Embryonic facial prominence (tissue), 1 donor: ENCODE measurements around the gene PRSS33.

Source experiments
- DNase-seq: peaks from one replicate; pipeline ENCODE4 v3.0.0-alpha.2; 2016; ENCODE audit errors: extremely low spot score

Gene PRSS33

DNA sequence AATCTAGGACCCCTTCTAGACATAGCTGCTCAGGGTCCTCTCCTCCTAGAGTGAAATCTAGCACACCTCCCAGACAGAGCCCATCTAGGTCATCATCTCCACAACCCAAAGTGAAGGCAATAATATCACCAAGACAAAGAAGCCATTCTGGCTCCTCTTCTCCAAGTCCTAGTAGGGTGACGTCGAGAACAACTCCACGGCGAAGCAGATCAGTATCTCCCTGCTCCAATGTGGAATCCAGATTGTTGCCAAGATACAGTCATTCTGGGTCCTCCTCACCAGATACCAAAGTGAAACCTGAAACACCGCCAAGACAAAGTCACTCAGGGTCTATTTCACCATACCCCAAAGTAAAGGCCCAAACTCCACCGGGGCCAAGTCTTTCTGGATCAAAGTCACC lies 24.2 kb downstream of the PRSS33 start:
- DNase-seq, result no peak

DNA sequence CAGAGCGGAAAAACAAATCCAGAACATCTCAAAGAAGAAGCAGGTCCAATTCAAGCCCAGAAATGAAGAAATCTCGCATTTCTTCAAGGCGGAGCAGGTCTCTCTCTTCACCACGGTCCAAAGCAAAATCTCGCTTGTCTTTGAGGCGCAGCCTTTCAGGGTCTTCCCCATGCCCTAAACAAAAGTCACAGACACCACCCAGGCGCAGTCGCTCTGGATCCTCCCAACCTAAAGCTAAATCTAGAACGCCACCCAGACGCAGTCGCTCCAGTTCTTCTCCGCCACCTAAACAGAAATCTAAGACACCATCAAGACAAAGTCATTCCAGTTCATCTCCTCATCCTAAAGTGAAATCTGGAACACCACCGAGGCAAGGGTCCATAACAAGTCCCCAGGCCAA lies 24.6 kb downstream of the PRSS33 start:
- peak; percentile 12 for DNase-seq

DNA sequence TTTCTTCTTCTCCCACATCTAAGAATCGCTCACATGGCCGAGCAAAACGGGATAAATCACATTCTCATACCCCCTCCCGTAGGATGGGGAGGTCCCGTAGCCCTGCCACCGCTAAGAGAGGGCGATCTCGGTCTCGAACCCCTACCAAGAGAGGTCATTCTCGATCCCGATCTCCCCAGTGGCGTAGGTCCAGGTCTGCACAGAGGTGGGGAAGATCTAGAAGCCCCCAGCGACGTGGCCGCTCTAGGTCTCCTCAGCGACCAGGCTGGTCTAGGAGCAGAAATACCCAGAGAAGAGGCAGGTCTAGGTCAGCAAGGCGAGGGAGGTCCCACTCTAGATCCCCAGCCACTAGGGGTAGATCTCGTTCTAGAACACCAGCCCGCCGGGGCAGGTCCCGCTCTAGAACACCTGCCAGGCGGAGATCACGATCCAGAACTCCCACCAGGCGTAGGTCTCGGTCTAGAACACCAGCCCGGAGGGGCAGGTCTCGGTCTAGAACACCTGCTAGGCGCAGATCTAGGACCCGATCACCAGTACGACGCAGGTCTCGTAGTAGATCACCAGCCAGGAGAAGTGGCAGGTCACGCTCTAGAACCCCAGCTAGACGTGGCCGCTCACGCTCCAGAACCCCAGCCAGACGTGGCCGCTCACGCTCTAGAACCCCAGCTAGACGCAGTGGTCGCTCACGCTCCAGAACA lies 25.3 kb downstream of the PRSS33 start:
- DNase-seq, result no peak

DNA sequence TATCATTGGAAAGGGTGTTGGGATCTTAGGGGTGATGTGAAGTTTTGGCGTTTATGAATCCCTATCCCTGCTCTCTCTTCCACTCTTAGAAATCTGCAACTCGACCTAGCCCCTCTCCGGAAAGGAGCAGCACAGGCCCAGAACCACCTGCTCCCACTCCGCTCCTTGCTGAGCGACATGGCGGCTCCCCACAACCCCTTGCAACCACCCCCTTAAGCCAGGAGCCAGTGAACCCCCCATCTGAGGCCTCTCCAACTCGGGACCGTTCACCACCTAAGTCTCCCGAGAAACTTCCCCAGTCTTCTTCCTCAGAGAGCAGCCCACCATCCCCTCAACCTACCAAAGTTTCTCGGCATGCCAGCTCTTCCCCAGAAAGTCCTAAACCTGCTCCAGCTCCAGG lies 25.9 kb downstream of the PRSS33 start:
- no peak for DNase-seq

DNA sequence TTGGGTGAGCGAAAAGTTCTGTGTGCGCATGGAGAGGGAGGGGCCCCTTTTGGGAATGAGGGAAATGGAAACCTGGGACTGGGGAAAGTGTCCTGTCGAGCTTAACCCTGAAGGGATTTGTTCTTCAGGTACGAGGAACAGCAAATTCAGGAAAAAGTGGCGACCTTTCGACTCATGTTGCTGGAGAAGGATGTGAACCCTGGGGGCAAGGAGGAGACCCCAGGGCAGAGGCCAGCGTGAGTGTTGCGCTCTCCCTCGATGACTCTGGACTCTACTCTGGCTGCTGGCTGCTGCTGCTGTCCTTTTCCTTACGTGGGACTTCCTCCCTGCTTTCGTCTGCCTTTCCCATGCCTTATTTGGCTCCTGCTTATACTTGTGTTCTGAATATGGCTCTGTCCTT lies 30.0 kb downstream of the PRSS33 start:
- DNase-seq, result no peak

DNA sequence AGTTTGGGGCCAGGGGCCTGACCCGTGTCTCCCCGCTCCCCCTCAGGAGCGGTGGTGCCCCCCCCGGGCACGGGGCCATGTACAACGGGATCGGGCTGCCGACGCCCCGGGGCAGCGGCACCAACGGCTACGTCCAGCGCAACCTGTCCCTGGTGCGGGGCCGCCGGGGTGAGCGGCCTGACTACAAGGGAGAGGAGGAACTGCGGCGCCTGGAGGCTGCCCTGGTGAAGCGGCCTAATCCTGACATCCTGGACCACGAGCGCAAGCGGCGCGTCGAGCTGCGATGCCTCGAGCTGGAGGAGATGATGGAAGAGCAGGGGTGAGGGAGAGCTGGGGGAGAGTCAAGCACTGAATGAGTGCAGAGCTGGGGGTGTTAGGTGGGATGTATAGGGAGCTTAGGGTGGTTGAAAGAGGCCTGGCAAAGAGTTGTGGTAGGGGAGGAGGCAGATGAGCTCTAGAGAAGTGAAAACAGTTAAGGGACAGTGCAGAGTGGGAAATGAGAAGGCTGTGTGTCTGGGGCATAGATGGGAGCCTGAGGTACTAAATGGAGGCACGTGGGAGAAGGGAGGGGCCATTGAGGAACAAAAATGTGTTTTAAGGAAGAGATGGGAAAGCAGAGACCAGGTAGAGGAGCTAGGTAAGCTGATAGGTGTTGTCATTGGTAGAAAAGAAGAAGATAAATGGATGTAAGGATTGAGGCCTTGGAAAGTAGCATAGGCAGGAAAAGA lies 30.9 kb downstream of the PRSS33 start:
- no peak for DNase-seq

DNA sequence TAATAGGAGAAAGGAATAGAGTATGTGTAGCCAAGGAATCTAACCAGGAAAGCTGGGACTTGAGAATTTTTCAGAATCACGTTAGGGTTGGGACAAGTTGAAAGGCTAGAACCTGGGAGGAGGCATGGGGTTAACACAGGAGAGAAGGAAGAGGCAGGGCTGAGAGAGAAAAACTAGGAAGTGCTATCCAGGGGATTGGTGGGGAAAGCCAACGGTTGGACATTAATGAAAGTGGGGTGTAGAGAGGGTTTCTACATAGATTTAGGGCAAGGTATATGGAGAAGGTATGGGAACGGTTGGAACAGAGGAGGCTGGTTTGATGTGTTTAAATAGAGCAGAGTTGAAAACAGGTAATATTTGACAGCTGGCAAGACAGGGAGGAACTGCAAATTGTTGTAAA lies 32.2 kb downstream of the PRSS33 start:
- no peak for DNase-seq

DNA sequence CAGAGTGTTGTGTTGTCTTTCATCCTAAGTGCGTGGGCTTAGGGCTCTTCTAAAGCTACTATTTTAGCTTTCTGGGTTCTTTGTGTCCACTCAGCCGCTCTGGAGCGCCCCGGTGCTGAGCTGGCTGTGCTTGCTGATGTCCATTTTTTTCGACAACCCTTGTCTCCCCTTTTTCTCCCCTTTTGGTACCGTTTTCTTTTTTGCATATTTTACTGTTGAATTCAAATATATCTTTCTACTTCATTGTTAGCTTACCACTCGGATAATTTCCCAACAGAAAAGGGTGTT lies 33.7 kb downstream of the PRSS33 start:
- no peak for DNase-seq

DNA sequence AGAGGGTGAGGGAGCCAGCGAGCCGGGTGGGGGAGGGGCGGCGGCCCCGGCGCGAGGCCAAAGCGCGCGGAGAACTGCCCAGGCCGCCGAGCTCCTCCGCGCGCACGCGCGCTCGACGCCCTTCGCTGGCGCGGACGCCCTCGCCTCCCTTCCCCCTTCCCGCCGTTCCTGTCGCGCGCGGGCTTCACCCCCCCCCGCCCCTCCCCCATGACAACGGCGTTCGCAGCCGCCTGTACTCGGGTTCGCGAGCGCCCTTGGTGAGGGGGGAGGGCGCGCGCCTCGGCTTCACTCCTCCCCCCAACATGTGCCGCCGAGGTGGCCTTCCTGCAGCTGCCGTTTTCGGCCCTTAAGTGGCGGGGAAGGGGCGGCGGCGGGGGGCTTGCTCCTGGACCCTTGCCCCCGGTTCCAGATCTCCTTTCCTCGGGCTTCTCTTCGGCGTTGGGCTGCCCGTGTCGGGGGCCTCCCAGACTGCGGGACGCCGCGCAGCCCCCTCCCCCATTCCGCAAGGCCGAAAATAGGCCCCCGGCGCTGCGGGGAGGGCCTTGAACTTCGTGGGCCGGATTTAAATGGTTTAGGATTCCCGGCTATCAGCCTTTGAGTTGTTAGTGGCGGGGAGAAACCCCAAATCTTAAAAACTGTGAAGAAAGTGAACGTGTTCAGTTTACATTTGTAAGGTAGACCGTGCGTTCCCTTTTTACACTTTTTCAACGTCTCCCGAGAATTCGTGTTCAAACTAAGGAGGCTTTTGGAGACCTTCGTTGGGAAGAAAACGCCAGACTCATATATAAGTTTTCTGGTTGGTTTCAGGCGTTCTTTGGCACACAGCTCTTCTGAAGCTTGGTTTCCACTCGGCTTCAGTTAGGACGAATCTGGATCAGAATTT lies 34.3 kb downstream of the PRSS33 start:
- DNase-seq, result peak; percentile 58

DNA sequence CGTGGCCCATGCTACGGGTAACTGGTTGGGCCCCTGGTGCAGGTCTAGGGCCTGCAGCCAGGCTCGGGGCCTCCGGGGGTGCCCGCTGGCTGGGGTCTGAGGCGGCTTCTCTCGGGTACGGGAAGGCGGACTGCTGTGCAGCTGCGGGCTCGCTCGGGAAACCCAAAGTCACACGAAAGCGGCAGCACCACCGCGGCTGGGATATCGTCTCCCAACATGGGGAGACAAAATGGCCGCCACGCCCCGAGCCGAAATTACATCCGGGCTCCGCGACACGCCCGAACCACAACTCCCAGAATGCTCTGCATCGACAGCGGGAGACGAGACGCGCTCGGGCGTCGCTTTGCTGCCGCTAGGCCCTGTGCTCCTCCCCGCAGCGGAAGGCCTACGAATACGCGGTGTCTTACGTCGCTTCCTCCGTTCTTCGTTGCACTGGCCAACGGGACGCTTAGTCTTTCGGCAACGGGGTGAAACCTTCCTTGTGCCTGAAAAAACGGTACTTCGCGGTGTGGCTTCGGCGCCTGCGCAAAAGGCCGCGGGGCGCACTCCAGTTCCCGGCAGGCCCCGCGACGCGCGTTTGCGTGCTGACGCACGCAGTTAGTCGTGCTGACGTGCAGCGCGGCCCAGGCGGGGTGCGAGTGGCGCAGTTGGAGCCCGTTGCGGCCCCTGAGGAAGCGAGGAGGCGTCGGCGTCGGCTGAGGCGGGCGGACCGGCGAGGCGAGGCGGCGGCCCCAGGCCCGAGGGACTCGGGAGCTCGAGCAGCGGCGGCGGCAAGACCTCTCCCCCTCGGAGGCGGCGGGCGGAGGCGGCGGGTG lies 35.1 kb downstream of the PRSS33 start, which contains the start of gene SRRM2:
TSS of gene SRRM2 (plus strand) at position 604 of the 815 bp plus-strand sequence. CDS start 3,727 bp downstream, outside the sequence.
- peak; percentile 91 for DNase-seq

DNA sequence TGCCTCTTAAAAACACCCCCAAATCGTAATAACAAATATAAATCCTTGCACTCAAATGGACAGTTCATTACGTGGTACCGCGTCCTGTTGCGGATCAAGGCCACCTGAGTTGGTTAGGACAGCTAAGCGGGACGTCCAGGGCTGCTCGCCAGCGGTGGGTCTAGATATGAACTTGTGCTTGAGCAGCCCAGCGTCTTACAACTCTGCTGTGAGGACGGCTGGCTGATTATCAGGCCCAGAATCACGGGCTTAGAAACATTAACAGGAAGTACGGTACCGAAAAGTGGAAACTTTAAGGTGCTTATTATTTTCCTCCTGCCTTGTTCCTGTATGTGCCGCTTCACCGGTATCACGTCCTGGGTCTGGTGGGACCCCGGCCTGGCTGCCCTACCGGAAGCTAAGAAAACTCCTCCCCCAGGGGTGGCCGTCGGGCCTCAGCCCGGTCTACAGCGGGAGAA lies 35.8 kb downstream of the PRSS33 start:
- peak; percentile 20 for DNase-seq

DNA sequence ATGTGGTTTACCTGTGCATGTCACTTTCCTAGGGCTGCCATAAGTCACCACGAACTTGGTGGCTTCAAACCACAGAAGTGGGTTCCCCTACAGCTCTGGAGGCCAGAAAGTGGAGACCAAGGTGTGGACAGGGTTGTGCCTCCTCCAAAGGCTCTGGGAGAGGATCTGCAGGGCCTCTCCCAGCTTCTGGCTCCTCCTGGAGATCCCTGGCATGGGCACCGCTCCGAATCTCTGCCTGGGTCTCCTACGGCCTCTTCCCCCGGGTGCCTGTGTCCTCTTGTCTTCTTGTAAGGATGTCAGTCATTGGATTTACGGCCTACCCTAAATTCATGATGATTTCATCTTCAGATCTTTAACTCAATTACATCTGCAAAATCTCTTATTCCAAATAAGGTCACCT lies 37.4 kb downstream of the PRSS33 start:
- no peak for DNase-seq

DNA sequence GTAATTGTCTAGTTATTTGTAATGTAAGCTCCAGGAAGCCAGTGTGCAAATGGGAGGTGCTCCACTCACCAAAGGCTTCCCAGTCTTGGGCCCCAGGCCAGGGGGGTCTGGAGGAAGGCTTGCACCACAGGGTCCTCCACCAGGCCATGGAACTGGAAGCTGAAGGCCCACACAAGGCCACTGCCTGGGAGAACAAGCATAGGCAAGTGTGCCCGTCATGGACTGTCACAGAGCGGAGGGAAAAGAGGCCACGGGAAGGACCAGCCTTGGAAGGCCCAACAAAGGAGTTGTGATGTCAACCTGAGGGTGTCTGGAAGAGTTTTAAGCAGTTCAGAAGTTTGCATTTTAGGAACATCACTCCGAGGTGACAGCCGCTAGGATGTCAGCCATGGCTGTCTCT lies 37.9 kb downstream of the PRSS33 start:
- DNase-seq, result no peak

DNA sequence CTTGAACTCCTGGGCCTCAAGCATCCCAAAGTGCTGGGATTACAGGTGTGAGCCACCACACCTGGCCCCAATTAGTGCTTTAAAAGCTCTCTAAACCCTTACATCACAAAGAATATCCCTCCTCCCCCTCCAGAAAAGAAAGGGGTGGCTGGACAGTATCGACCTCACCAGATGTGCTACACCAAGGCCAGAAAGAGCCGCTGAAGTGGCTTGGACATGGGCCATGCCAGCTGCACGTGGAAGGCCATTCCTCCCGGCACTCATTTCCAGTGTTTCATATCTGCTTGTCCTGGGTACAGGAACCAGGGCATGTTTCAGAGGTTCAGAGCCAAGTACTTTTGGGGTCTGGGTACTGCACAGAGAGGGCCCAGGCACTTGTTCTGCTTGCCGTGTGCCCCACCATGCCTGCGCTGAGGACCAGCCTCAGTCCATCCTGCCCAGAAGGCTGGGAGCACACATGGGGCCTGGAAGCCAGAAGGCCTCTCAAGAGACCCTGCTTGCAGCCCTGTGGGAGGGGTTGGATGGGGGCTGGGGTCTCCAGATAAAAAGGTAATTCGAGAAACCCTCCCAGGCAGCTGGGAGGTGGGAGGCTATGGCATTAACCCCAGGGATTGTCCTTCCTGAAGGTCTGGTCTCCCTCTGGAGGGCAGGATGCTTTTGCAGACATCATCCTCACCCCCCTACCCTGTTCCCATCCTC lies 38.5 kb downstream of the PRSS33 start:
- DNase-seq, result no peak

DNA sequence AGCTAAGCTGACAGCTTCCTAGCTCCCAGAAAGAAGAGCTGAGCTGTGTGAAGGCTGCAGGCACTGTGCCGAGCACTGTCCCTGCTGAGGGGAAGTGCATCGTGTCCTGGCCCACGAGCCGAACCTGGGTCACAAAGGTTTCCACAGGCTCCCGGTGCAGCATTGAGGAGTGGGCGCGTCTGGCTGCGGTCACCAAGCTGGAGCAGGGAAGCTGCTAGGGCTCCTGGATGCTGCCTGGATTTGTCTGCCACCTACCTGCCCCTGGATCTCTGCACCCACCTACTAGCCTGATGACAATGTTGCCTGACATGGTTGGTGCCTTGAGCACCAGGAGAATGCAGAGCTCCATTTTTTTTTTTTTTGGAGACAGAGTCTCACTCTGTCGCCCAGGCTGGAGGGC lies 41.4 kb downstream of the PRSS33 start:
- no peak for DNase-seq

DNA sequence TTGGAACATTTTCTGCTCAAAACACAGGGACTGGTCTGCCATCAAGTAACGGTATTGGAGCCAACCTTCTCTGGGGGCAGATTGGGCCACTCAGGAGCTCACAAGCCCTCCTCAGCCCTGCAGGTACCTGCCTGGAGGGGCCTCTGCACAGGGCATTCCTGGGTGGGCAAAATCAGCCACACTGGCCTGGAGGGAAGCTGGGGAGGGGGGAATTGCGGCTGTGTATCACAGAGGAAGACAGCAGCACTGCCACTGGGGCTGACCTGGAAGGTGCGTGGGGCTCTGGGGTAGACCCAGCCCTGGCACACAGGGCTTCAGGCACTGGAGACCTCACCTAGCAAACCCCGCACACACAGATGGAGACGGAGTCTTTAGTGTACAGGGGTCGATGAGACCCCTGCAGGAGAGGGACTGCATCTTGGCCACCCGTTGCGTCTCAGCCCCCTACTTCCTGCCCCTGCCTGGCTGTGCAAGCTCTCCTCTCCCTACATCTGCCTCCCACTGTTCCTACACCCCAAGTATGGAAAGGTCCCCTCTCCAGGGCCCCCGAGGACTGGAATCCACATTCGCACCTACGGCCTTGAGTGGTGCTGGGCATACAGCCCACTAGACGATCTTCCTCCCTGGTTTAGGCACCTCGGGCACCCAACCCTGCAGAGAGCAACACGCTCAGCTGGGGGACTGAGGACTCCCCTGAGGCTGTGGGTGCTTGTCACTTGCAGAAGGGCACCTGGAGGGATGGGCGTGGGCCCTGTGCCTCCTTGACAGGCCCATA lies 42.1 kb downstream of the PRSS33 start:
- no peak for DNase-seq

DNA sequence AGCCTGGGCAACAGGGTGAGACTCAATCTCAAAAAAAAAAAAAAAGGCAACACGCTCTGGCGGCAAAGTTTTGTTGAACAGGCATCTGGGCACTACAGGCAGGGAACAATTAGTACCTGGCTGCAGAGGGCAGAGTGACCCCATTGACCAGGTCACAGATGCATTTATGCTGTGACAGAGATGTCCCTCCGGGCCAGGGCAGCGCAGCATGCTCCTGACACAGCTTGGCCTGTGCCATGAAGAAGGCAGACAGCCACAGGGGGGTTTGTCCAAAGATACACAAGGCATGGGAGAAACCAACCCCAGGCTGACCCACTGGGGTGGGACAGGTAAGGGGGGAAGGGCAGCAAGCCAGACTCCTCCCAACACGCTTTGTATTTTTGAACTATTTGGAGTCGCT lies 42.6 kb downstream of the PRSS33 start:
- no peak for DNase-seq

DNA sequence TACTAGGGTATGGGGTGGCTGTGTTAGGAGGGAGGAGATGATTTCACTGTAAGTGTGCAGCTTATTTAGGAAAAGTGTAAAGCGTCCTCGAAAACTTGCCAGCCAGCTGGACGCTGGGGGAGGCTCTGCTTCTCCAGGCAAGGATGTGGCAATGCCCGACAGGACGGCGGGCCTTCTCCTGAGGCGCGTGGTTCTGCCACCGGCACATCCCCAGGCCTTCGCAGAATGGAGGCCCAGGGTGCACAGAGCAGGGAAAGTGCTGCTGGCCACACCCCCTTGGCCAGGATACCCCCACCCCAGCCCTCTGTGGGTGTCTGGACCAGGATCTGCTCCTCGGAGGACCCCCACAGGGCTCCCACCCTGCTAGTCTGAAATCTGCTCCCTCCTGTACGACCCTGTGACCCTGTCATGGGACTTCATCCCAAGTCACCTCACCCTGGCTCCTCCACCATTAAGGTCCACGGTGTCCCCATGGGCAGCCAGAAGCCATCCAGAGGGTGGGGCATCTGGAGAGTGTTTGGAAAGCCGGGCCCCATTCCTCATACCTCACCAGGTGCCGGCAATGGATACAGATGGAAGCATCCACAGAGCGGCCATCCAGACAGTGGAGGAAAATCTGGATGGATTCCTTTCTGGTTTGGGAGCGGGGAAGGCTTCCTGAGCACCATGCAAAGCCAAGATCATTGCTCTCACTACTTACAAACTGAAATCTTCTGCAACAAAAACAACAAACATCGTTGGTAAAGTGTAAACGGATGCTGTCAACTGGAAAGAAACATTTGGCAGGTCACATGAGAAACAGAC lies 44.2 kb downstream of the PRSS33 start:
- no peak for DNase-seq

DNA sequence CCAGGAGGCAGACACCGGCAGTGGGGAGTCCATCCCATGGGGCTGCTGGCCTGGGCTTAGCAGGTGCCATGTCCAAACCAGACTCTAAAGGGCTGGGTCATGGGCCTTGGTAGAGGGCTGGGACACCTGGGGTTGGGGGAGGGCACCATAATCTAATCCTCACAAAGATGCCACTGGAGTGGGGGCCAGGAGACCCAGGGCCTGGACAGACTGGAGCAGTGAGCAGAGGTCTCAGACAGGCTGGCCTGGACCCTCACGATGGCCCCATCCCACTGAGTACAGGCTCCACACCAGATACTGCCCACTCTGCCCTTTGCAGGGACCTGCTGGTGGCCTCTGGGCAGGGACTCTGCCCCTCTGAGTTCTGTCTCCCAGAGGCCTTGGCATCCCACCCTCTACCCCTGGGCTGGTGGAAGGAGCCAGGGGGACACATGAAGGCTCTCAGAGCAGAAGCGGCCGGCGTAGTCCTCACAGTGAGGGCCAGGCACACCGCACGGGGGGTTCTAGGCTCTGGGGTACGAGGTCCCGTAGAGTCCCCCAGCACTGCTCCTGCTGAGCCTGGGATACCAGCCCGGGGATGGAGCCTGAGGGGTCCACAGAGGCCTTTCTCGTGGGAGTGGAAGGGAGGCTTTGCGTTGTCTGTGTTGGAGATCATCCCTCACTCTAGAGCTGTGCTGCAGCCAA lies 44.9 kb downstream of the PRSS33 start:
- no peak for DNase-seq
